GM23338 (cell line): ENCODE results near the gene PDE6H. TPM values are rescaled to one million over a fixed set of nuclear protein-coding genes. Genes with fewer than 3 reads are reported as not detected.
A peak's percentile ranks its signal among the peaks of the same experiment; 100 is the strongest.

Source experiments
- ATAC-seq: fragments of 200-7000 bp; cut with Tn5 transposase; 3 replicates; pipeline ENCODE4 v1.9.1; 2020
- DNase-seq: peaks from one replicate; pipeline ENCODE4 v3.0.0-alpha.2; 2015; ENCODE audit warnings: low spot score
- H2AFZ ChIP-seq: fragments of 200-600 bp; sonication (generic); 2 replicates; pipeline ENCODE4 v1.8.0; 2016; ENCODE audit warnings: antibody characterized with exemption, mild to moderate bottlenecking, moderate library complexity
- H3F3A ChIP-seq: fragments of 200-600 bp; sonication (generic); replicated peaks from 2 replicates; pipeline ENCODE4 v1.8.0; 2017; ENCODE audit warnings: antibody characterized with exemption, mixed run types, low read depth
- H3K27ac ChIP-seq: fragments of 200-600 bp; sonication (generic); 2 replicates; pipeline ENCODE4 v1.6.1; 2016; ENCODE audit warnings: low read depth
- H3K27me3 ChIP-seq: fragments of 200-600 bp; sonication (generic); 2 replicates; pipeline ENCODE4 v1.8.0; 2016; ENCODE audit warnings: mild to moderate bottlenecking, mixed run types, moderate library complexity; ENCODE audit not compliant: insufficient read depth
- H3K36me3 ChIP-seq: fragments of 200-600 bp; sonication (generic); 2 replicates; pipeline ENCODE4 v1.8.0; 2016; ENCODE audit warnings: mild to moderate bottlenecking; ENCODE audit not compliant: insufficient read depth
- H3K4me1 ChIP-seq: fragments of 200-600 bp; sonication (generic); 2 replicates; pipeline ENCODE4 v1.8.0; 2016; ENCODE audit warnings: mild to moderate bottlenecking, moderate library complexity; ENCODE audit not compliant: insufficient read depth
- H3K4me2 ChIP-seq: fragments of 200-600 bp; sonication (generic); 2 replicates; pipeline ENCODE4 v1.7.1; 2017; ENCODE audit warnings: mixed run types
- H3K4me3 ChIP-seq: fragments of 200-600 bp; sonication (generic); 2 replicates; pipeline ENCODE4 v1.6.1; 2016; ENCODE audit warnings: mixed run types
- H3K79me2 ChIP-seq: fragments of 200-600 bp; sonication (generic); replicated peaks from 2 replicates; pipeline ENCODE4 v1.8.0; 2017; ENCODE audit warnings: mild to moderate bottlenecking; ENCODE audit not compliant: insufficient read depth
- H3K9me2 ChIP-seq: fragments of 200-600 bp; sonication (generic); 2 replicates; pipeline ENCODE4 v1.8.0; 2017; ENCODE audit not compliant: insufficient read depth
- H4K20me1 ChIP-seq: fragments of 200-600 bp; sonication (generic); replicated peaks from 2 replicates; pipeline ENCODE4 v1.8.0; 2017; ENCODE audit warnings: mild to moderate bottlenecking; ENCODE audit not compliant: insufficient read depth
- H3K27ac Mint-ChIP-seq: 2 replicates; pipeline ENCODE4 v1.8.0; 2020; ENCODE audit warnings: inconsistent platforms, mild to moderate bottlenecking, moderate library complexity, mixed read lengths
- H3K27me3 Mint-ChIP-seq: 3 replicates; pipeline ENCODE4 v1.8.0; 2022; ENCODE audit warnings: low read depth, mild to moderate bottlenecking, moderate library complexity, mixed read lengths, inconsistent platforms; ENCODE audit not compliant: insufficient read depth, poor library complexity
- H3K36me3 Mint-ChIP-seq: 3 replicates; pipeline ENCODE4 v1.8.0; 2021; ENCODE audit warnings: low read depth, mild to moderate bottlenecking, inconsistent platforms, moderate library complexity, mixed read lengths
- H3K4me1 Mint-ChIP-seq: 3 replicates; pipeline ENCODE4 v1.8.0; 2020; ENCODE audit warnings: mild to moderate bottlenecking, inconsistent platforms, mixed read lengths
- H3K4me3 Mint-ChIP-seq: 3 replicates; pipeline ENCODE4 v1.8.0; 2021; ENCODE audit warnings: moderate library complexity, mild to moderate bottlenecking, inconsistent platforms, mixed read lengths
- H3K9me3 Mint-ChIP-seq: 3 replicates; pipeline ENCODE4 v1.8.0; 2020; ENCODE audit warnings: moderate library complexity, mild to moderate bottlenecking, inconsistent platforms, mixed read lengths
- CREB1 ChIP-seq: fragments of 250-450 bp; sonication (Bioruptor Pico); IDR thresholded peaks from 2 replicates; pipeline ENCODE4 v1.5.0; 2020; ENCODE audit warnings: low read depth, mild to moderate bottlenecking, moderate library complexity
- ETS1 ChIP-seq: IDR thresholded peaks from 2 replicates; pipeline ENCODE4 v1.6.1; 2016; ENCODE audit warnings: antibody characterized with exemption
- EZH2 ChIP-seq: fragments of 200-600 bp; sonication (generic); IDR thresholded peaks from one replicate; pipeline ENCODE4 v1.8.0; 2017; ENCODE audit warnings: antibody characterized with exemption, mild to moderate bottlenecking, low read depth; ENCODE audit not compliant: unreplicated experiment
- EZH2phosphoT487 ChIP-seq: fragments of 200-600 bp; sonication (generic); IDR thresholded peaks from one replicate; pipeline ENCODE4 v1.8.1; 2018; ENCODE audit warnings: antibody characterized with exemption; ENCODE audit not compliant: unreplicated experiment
- JUNB ChIP-seq: IDR thresholded peaks from one replicate; pipeline ENCODE4 v1.6.1; 2016; ENCODE audit warnings: antibody characterized with exemption; ENCODE audit not compliant: unreplicated experiment
- NANOG ChIP-seq: IDR thresholded peaks from 2 replicates; pipeline ENCODE4 v1.6.1; 2016; ENCODE audit warnings: antibody characterized with exemption, borderline replicate concordance
- POLR2AphosphoS5 ChIP-seq: IDR thresholded peaks from 2 replicates; pipeline ENCODE4 v1.6.1; 2016; ENCODE audit warnings: antibody characterized with exemption, low read depth
- REST ChIP-seq: IDR thresholded peaks from one replicate; pipeline ENCODE4 v1.6.1; 2018; ENCODE audit warnings: antibody characterized with exemption; ENCODE audit not compliant: unreplicated experiment
- STAT1 ChIP-seq: IDR thresholded peaks from one replicate; pipeline ENCODE4 v1.6.1; 2016; ENCODE audit warnings: antibody characterized with exemption; ENCODE audit not compliant: unreplicated experiment
- ZNF114 ChIP-seq: fragments of 250-450 bp; sonication (Bioruptor Pico); IDR thresholded peaks from 2 replicates; pipeline ENCODE4 v1.5.0; 2020; ENCODE audit warnings: mild to moderate bottlenecking, moderate library complexity
- ZNF331 ChIP-seq: fragments of 250-450 bp; sonication (Bioruptor Pico); IDR thresholded peaks from 2 replicates; pipeline ENCODE4 v1.5.0; 2020; ENCODE audit warnings: low read depth, mild to moderate bottlenecking, moderate library complexity
- ZNF462 ChIP-seq: fragments of 250-450 bp; sonication (Bioruptor Pico); IDR thresholded peaks from 2 replicates; pipeline ENCODE4 v1.5.0; 2020; ENCODE audit warnings: mild to moderate bottlenecking, moderate library complexity
- long read RNA-seq: library from polyadenylated mRNA; unstranded; transcript quantifications from one replicate; pipeline ENCODE4 v2.0.0, GENCODE V29; 2020; ENCODE audit not compliant: unreplicated experiment
- polyA plus RNA-seq: library from polyadenylated mRNA; unstranded; fragments of >200 nt; fragmentation: Nextera tagmentation; extraction: Ambion mirVana; gene quantifications from 2 replicates; pipeline ENCODE4 v1.2.1, GENCODE V29; 2016
- total RNA-seq: library from RNA; depleted of rRNA; stranded (reverse); fragments of >200 nt; shearing (Covaris generic); gene quantifications from 2 replicates; pipeline ENCODE4 v1.2.3, GENCODE V29; 2014; rRNA removed

The PDE6H gene
- total RNA-seq, result not detected in 2 replicates
- polyA plus RNA-seq, result not detected in 2 replicates
- long read RNA-seq, result 0 reads

DNA sequence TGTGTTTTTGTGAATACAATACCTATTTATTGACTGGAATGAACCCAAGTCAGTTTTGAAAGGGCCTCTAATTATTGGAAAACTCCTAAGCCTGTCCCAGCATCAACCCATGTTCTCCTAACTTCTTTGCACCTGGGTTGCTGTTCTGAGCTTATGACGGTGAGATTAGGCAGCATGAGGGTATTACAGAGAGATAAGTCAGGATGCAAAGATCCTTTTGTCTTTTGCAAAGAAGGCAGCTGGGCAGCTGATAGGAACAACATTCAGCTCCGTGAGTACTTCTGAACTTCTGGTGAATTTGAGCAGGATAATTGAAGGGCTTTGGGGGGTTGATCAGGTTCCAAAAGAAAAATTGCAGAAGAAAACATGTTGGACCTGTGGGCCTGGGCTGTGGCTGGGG is at the start of gene PDE6H:
PDE6H (plus strand) TSS at position 227 of the 400 bp plus-strand sequence. CDS start 4,971 bp downstream, outside the sequence.
- H3K4me3 Mint-ChIP-seq, result no peak within 1 kb of the TSS
- H3K9me3 Mint-ChIP-seq, result no peaks in the 10 kb centered on the region
- H3K4me2 ChIP-seq, result no peak within 1 kb of the TSS
- H3K4me1 ChIP-seq, result no peaks in the 10 kb centered on the region
- no peak within 1 kb of the TSS for H3K27ac ChIP-seq
- H3K27me3 Mint-ChIP-seq, result no peaks in the 10 kb centered on the region
- H3K4me3 ChIP-seq, result no peak within 1 kb of the TSS
- DNase-seq (no peak), ATAC-seq (no peak)
- no peaks in the 10 kb centered on the region for H3K27me3 ChIP-seq
- H3F3A ChIP-seq, result no peaks in the 10 kb centered on the region
- H3K9me2 ChIP-seq, result peaks cover 3% of the 10 kb centered on the region; the same call in 1 of the 2 replicates
- no peaks in the 10 kb centered on the region for H3K36me3 ChIP-seq
- no peaks in the 10 kb centered on the region for H4K20me1 ChIP-seq
- no peak within 1 kb of the TSS for H3K27ac Mint-ChIP-seq
- no peaks in the 10 kb centered on the region for H3K79me2 ChIP-seq
- no peaks in the 10 kb centered on the region; the same call in 2 of the 3 replicates for H3K4me1 Mint-ChIP-seq
- H2AFZ ChIP-seq, result peak within 1 kb of the TSS; percentile 30
- TF ChIP-seq POLR2AphosphoS5 (no peak), CREB1 (no peak), EZH2 (no peak), EZH2phosphoT487 (no peak), NANOG (no peak), ETS1 (no peak), ZNF114 (CRISPR knock-in tag) (no peak), REST (no peak), STAT1 (no peak), JUNB (no peak), ZNF462 (CRISPR knock-in tag) (no peak), ZNF331 (CRISPR knock-in tag) (no peak)
- H3K36me3 Mint-ChIP-seq, result no peaks in the 10 kb centered on the region
